Body of pancreas (tissue), 4 donors: ENCODE measurements around the gene ST6GALNAC4.

Source experiments
- POLR2A ChIP-seq, 3 donors: fragments of 450-650 bp; IDR thresholded peaks; one replicate each; pipeline ENCODE4 v1.6.1; 2016; ENCODE audit warnings: antibody characterized with exemption in 3 of 3, mild to moderate bottlenecking in 2 of 3
- TF ChIP-seq, protein P1 (sequence below), 7 experiments: fragments of 450-650 bp in 4 of 7; fragments of 200-600 bp in 3 of 7; sonication (generic) in 3 of 7; IDR thresholded peaks; one replicate each; pipeline ENCODE4 v1.5.1; 2016 to 2019; ENCODE audit warnings: antibody characterized with exemption in 7 of 7

DNA sequence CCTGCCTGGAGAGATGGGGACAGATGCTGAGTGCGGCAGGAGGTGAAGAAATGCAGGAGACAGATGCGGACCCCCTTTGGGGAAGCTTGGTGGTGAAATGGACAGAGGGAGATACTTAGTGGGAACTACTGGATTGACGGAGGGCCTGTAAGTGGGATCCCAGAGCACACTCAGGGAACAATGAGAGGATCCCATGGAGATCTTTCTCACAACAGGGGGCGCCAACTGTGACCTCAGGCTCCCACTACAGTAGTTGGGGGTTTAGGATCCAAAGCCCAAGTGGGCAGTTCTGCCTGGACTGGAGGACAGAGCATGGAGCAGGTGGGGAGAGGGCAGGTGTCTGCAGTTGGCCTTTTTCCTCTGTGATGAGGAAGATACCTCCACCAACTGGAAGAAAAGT, 17.4 kb upstream of the ST6GALNAC4 start:
- TF ChIP-seq, protein P1, sequence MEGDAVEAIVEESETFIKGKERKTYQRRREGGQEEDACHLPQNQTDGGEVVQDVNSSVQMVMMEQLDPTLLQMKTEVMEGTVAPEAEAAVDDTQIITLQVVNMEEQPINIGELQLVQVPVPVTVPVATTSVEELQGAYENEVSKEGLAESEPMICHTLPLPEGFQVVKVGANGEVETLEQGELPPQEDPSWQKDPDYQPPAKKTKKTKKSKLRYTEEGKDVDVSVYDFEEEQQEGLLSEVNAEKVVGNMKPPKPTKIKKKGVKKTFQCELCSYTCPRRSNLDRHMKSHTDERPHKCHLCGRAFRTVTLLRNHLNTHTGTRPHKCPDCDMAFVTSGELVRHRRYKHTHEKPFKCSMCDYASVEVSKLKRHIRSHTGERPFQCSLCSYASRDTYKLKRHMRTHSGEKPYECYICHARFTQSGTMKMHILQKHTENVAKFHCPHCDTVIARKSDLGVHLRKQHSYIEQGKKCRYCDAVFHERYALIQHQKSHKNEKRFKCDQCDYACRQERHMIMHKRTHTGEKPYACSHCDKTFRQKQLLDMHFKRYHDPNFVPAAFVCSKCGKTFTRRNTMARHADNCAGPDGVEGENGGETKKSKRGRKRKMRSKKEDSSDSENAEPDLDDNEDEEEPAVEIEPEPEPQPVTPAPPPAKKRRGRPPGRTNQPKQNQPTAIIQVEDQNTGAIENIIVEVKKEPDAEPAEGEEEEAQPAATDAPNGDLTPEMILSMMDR (IDR thresholded peaks at IDR 0.05): no peak
- no peak for TF ChIP-seq POLR2A (IDR thresholded peaks at IDR 0.05)
